ENCODE data around the gene SMCO4. TPM values are rescaled to one million over a fixed set of nuclear protein-coding genes. Genes with fewer than 3 reads are reported as not detected.
"Not testable (repeated sequence)": the region's sequence is repeated elsewhere in the genome, so short reads cannot be mapped to it uniquely, and the experiment has no call there.

The SMCO4 gene
- total RNA-seq, 2 experiments from 2014 or later: 36.1 to 44.1 TPM

GRCh38 chr11:93537767-93538261, 5.4 kb downstream of the SMCO4 start:
- peaks cover 36% of the 10 kb centered on the region for H3K4me1 ChIP-seq (ENCODE audit: insufficient read depth, low read length, poor library complexity, severe bottlenecking)
- H3K79me2 ChIP-seq (ENCODE audit: insufficient read depth, low read depth, low read length): peaks cover 22% of the 10 kb centered on the region; the same call in 1 of the 2 replicates
- H3K27ac ChIP-seq (ENCODE audit: low read depth, low read length, poor library complexity, severe bottlenecking): no peak overlapping the region
- CTCF ChIA-PET (ENCODE audit: unreplicated experiment): interaction anchor here (1.0 kb wide), 1 partner anchor 14 kb away, joined by 4 read pairs; no protein-coding TSS in a partner anchor
- no peak overlapping the region for H2AFZ ChIP-seq (ENCODE audit: low read length)
- no peak overlapping the region for H3K4me2 ChIP-seq (ENCODE audit: low read length)
- no TSS peak for BruUV-seq (replicated peaks)
- no peak for DNase-seq (ENCODE audit: low spot score)
- no peak for TF ChIP-seq CTCF (conservative IDR thresholded peaks at IDR 0.05; ENCODE audit: low read length)
- H3K9me2 ChIP-seq (ENCODE audit: insufficient read depth, low read length): no peaks in the 10 kb centered on the region
- H3K9me3 ChIP-seq (ENCODE audit: low read length): no peaks in the 10 kb centered on the region
- H4K20me1 ChIP-seq (ENCODE audit: insufficient read depth, low read length): no peaks in the 10 kb centered on the region
- POLR2A ChIA-PET: interaction anchor here (0.6 to 1.1 kb wide), 2 partner anchors 149 to 214 kb away, joined by 3 to 4 read pairs; no protein-coding TSS in a partner anchor
- peaks cover 7% of the 10 kb centered on the region for H3K36me3 ChIP-seq (ENCODE audit: insufficient read depth, low read length)
- H3K4me3 ChIP-seq (ENCODE audit: low read depth, low read length, poor library complexity, severe bottlenecking): no peak overlapping the region
- intact Hi-C loops (cut with micrococcal nuclease; ENCODE audit: unreplicated experiment): no loop called here

GRCh38 chr11:93537049-93537448, 6.1 kb downstream of the SMCO4 start:
- no TSS peak for BruUV-seq (replicated peaks)
- peak overlapping the region; percentile 49 for H3K4me2 ChIP-seq (ENCODE audit: low read length)
- H3K9me2 ChIP-seq (ENCODE audit: insufficient read depth, low read length): no peaks in the 10 kb centered on the region
- TF ChIP-seq CTCF (conservative IDR thresholded peaks at IDR 0.05; ENCODE audit: low read length) (no peak), EZH2phosphoT487 (IDR thresholded peaks at IDR 0.05; ENCODE audit: borderline replicate concordance, low read depth, low read length) (no peak)
- peaks cover 7% of the 10 kb centered on the region for H3K36me3 ChIP-seq (ENCODE audit: insufficient read depth, low read length)
- intact Hi-C loops (cut with micrococcal nuclease; ENCODE audit: unreplicated experiment): no loop called here
- no peak overlapping the region for H3K27ac ChIP-seq (ENCODE audit: low read depth, low read length, poor library complexity, severe bottlenecking)
- H3K9me3 ChIP-seq (ENCODE audit: low read length): no peaks in the 10 kb centered on the region
- no peaks in the 10 kb centered on the region for H4K20me1 ChIP-seq (ENCODE audit: insufficient read depth, low read length)
- no peak overlapping the region for H3K4me3 ChIP-seq (ENCODE audit: low read depth, low read length, poor library complexity, severe bottlenecking)
- no peak for DNase-seq (ENCODE audit: low spot score)
- ChIA-PET CTCF (ENCODE audit: unreplicated experiment) (no interaction called here), POLR2A (interaction anchor here (0.6 to 2.7 kb wide), 8 partner anchors 11 to 240 kb away, joined by 3 to 11 read pairs (median 6); no protein-coding TSS in a partner anchor)
- H3K4me1 ChIP-seq (ENCODE audit: insufficient read depth, low read length, poor library complexity, severe bottlenecking): peaks cover 31% of the 10 kb centered on the region
- H2AFZ ChIP-seq (ENCODE audit: low read length): no peak overlapping the region
- H3K79me2 ChIP-seq (ENCODE audit: insufficient read depth, low read depth, low read length): peaks cover 22% of the 10 kb centered on the region; the same call in 1 of the 2 replicates

GRCh38 chr11:93536101-93536861, 6.9 kb downstream of the SMCO4 start:
- Histone ChIP-seq H3K4me1 (ENCODE audit: insufficient read depth, low read length, poor library complexity, severe bottlenecking) (peaks cover 23% of the 10 kb centered on the region), H3K4me2 (ENCODE audit: low read length) (peak overlapping the region; percentile 49), H3K4me3 (ENCODE audit: low read depth, low read length, poor library complexity, severe bottlenecking) (no peak overlapping the region), H3K36me3 (ENCODE audit: insufficient read depth, low read length) (peaks cover 7% of the 10 kb centered on the region), H3K9me2 (ENCODE audit: insufficient read depth, low read length) (no peaks in the 10 kb centered on the region), H3K27ac (ENCODE audit: low read depth, low read length, poor library complexity, severe bottlenecking) (no peak overlapping the region), H4K20me1 (ENCODE audit: insufficient read depth, low read length) (no peaks in the 10 kb centered on the region), H3K79me2 (ENCODE audit: insufficient read depth, low read depth, low read length) (peaks cover 15% of the 10 kb centered on the region; the same call in 1 of the 2 replicates), H3K9me3 (ENCODE audit: low read length) (no peaks in the 10 kb centered on the region), H2AFZ (ENCODE audit: low read length) (no peak overlapping the region)
- BruUV-seq (replicated peaks): no TSS peak
- TF ChIP-seq CTCF (conservative IDR thresholded peaks at IDR 0.05; ENCODE audit: low read length) (peak; percentile 53), EZH2phosphoT487 (IDR thresholded peaks at IDR 0.05; ENCODE audit: borderline replicate concordance, low read depth, low read length) (no peak)
- intact Hi-C loops (cut with micrococcal nuclease; ENCODE audit: unreplicated experiment): no loop called here
- POLR2A ChIA-PET: interaction anchor here (1.0 to 2.7 kb wide), 10 partner anchors 10 to 301 kb away, joined by 3 to 11 read pairs (median 5); no protein-coding TSS in a partner anchor
- no peak for DNase-seq (ENCODE audit: low spot score)
- CTCF ChIA-PET (ENCODE audit: unreplicated experiment): interaction anchor here (0.6 to 2.2 kb wide), 2 partner anchors 9 to 635 kb away, joined by 3 to 5 read pairs; no protein-coding TSS in a partner anchor

- H2AFZ ChIP-seq (ENCODE audit: low read length); H3K9me2 ChIP-seq (ENCODE audit: insufficient read depth, low read length); H3K36me3 ChIP-seq (ENCODE audit: insufficient read depth, low read length); H3K27ac ChIP-seq (ENCODE audit: low read depth, low read length, poor library complexity, severe bottlenecking); H3K9me3 ChIP-seq (ENCODE audit: low read length); H3K79me2 ChIP-seq (ENCODE audit: insufficient read depth, low read depth, low read length); H4K20me1 ChIP-seq (ENCODE audit: insufficient read depth, low read length); intact Hi-C loops (cut with micrococcal nuclease; ENCODE audit: unreplicated experiment); DNase-seq (ENCODE audit: low spot score); BruUV-seq (replicated peaks); H3K4me3 ChIP-seq (ENCODE audit: low read depth, low read length, poor library complexity, severe bottlenecking): not testable (repeated sequence)
- ChIA-PET POLR2A (interaction anchor here (0.8 to 2.7 kb wide), 9 partner anchors 9 to 301 kb away, joined by 3 to 11 read pairs (median 4); no protein-coding TSS in a partner anchor), CTCF (ENCODE audit: unreplicated experiment) (interaction anchor here (0.6 to 2.2 kb wide), 2 partner anchors 9 to 636 kb away, joined by 3 to 5 read pairs; no protein-coding TSS in a partner anchor)
- Histone ChIP-seq H3K4me2 (ENCODE audit: low read length) (peak overlapping the region; percentile 49), H3K4me1 (ENCODE audit: insufficient read depth, low read length, poor library complexity, severe bottlenecking) (peaks cover 22% of the 10 kb centered on the region)
Observed at GRCh38 chr11:93535578-93535977, 7.6 kb downstream of the SMCO4 start.
